HPDE6-E6E7 (cell line): ENCODE results near the gene ESRRB.
"Not testable (repeated sequence)": the region's sequence is repeated elsewhere in the genome, so short reads cannot be mapped to it uniquely, and the experiment has no call there.

Source experiments
- DNase-seq: peaks from one replicate; pipeline ENCODE4 v3.0.0; 2011; ENCODE audit warnings: missing footprints; ENCODE audit errors: extremely low spot score

ESRRB gene

GRCh38 chr14:76497550-76498462 lies 121.9 kb downstream of the ESRRB start:
- no peak for DNase-seq

- no peak for DNase-seq
These were observed 122.6 kb downstream of the ESRRB start for GRCh38 chr14:76498463-76498935.

- DNase-seq = no peak
These were observed 123.0 kb downstream of the ESRRB start for GRCh38 chr14:76498976-76499375.

- DNase-seq = no peak
These were observed 123.5 kb downstream of the ESRRB start for GRCh38 chr14:76499399-76499798.

GRCh38 chr14:76500011-76500410 lies 124.1 kb downstream of the ESRRB start:
- no peak for DNase-seq

- no peak for DNase-seq
These were observed 124.5 kb downstream of the ESRRB start for GRCh38 chr14:76500480-76500879.

- DNase-seq = no peak
These were observed 125.3 kb downstream of the ESRRB start for GRCh38 chr14:76501156-76501720.

GRCh38 chr14:76502219-76502618 lies 126.3 kb downstream of the ESRRB start:
- DNase-seq = no peak

GRCh38 chr14:76502638-76503037 lies 126.7 kb downstream of the ESRRB start:
- no peak for DNase-seq

GRCh38 chr14:76509311-76509710 lies 133.4 kb downstream of the ESRRB start:
- no peak for DNase-seq

GRCh38 chr14:76510181-76510580 lies 134.2 kb downstream of the ESRRB start:
- no peak for DNase-seq

GRCh38 chr14:76514213-76514998 lies 138.5 kb downstream of the ESRRB start:
- peak; percentile 47 for DNase-seq

- DNase-seq = peak; percentile 81
These were observed 140.9 kb downstream of the ESRRB start for GRCh38 chr14:76516884-76517283.

GRCh38 chr14:76518366-76518765 lies 142.4 kb downstream of the ESRRB start:
- no peak for DNase-seq

GRCh38 chr14:76525106-76525821 lies 149.3 kb downstream of the ESRRB start:
- DNase-seq = no peak

- no peak for DNase-seq
These were observed 155.1 kb downstream of the ESRRB start for GRCh38 chr14:76531085-76531484.

- no peak for DNase-seq
These were observed 155.9 kb downstream of the ESRRB start for GRCh38 chr14:76531821-76532318.

GRCh38 chr14:76536636-76537035 lies 160.7 kb downstream of the ESRRB start:
- not testable (repeated sequence) for DNase-seq

- DNase-seq = no peak
These were observed 162.1 kb downstream of the ESRRB start for GRCh38 chr14:76537906-76538647.

GRCh38 chr14:76538648-76539008 lies 162.7 kb downstream of the ESRRB start:
- DNase-seq = no peak

GRCh38 chr14:76539130-76539529 lies 163.2 kb downstream of the ESRRB start:
- DNase-seq = no peak
